H1 (cell line): ENCODE data around the gene KRABD2.

Experiments
- CHD1 ChIP-seq: IDR thresholded peaks from 2 replicates; pipeline ENCODE4 v1.6.1; 2012; ENCODE audit warnings: low read depth, low read length, improper control_type of control experiment
- EZH2 ChIP-seq: fragments of 200-600 bp; sonication (generic); IDR thresholded peaks from 2 replicates; pipeline ENCODE4 v1.7.1; 2012; ENCODE audit warnings: low read depth, mild to moderate bottlenecking, moderate library complexity, low read length, inconsistent platforms; ENCODE audit not compliant: severe bottlenecking
- KDM1A ChIP-seq: fragments of 200-600, 300-600 bp; sonication (generic); IDR thresholded peaks from 2 replicates; pipeline ENCODE4 v1.7.1; 2016; ENCODE audit warnings: mild to moderate bottlenecking, low read length, borderline replicate concordance
- MAFK ChIP-seq: IDR thresholded peaks from 2 replicates; pipeline ENCODE4 v1.6.1; 2012; ENCODE audit warnings: low read depth, mild to moderate bottlenecking, improper control_type of control experiment, low read length
- POLR2A ChIP-seq, 2 experiments: IDR thresholded peaks; 1 replicate in 1 of 2; 2 replicates in 1 of 2; pipeline ENCODE4 v1.6.1; 2011; ENCODE audit warnings: low read depth in 2 of 2, low read length in 2 of 2, mild to moderate bottlenecking in 2 of 2; ENCODE audit errors: control extremely low read depth in 1 of 2
- RAD21 ChIP-seq, 2 experiments: IDR thresholded peaks in 1 of 2; conservative IDR thresholded peaks in 1 of 2; 2 replicates each; pipeline ENCODE4 v1.6.1; 2011; ENCODE audit warnings: low read depth in 2 of 2, low read length in 2 of 2, improper control_type of control experiment in 1 of 2, inconsistent platforms in 1 of 2, mild to moderate bottlenecking in 1 of 2, moderate library complexity in 1 of 2
- RBBP5 ChIP-seq: IDR thresholded peaks from 2 replicates; pipeline ENCODE4 v1.7.1; 2012; ENCODE audit warnings: low read depth, mild to moderate bottlenecking, inconsistent platforms, low read length, moderate library complexity, borderline replicate concordance
- RFX5 ChIP-seq: IDR thresholded peaks from 2 replicates; pipeline ENCODE4 v1.6.1; 2011; ENCODE audit warnings: low read depth, low read length, improper control_type of control experiment, borderline replicate concordance
- SIN3A ChIP-seq, 2 experiments: IDR thresholded peaks in 1 of 2; conservative IDR thresholded peaks in 1 of 2; 2 replicates each; pipeline ENCODE4 v1.6.1; 2011 to 2012; ENCODE audit warnings: low read length in 2 of 2, improper control_type of control experiment in 1 of 2, low read depth in 1 of 2, mild to moderate bottlenecking in 1 of 2
- SIRT6 ChIP-seq: IDR thresholded peaks from one replicate; pipeline ENCODE4 v1.7.1; 2012; ENCODE audit warnings: low read length, inconsistent platforms
- SUZ12 ChIP-seq: fragments of 200-600 bp; sonication (generic); IDR thresholded peaks from 2 replicates; pipeline ENCODE4 v1.6.1; 2012; ENCODE audit warnings: mild to moderate bottlenecking, inconsistent platforms, low read length, moderate library complexity, mixed read lengths
- TAF1 ChIP-seq: IDR thresholded peaks from 2 replicates; pipeline ENCODE4 v1.6.1; 2011; ENCODE audit warnings: mild to moderate bottlenecking, low read depth, low read length
- TCF12 ChIP-seq: IDR thresholded peaks from 2 replicates; pipeline ENCODE4 v1.6.1; 2011; ENCODE audit warnings: low read depth, mild to moderate bottlenecking, low read length
- TF ChIP-seq, protein P1 (sequence below), 3 experiments: IDR thresholded peaks; 1 replicate in 2 of 3; 2 replicates in 1 of 3; pipeline versions ENCODE4 v1.5.1 to v1.6.1; 2011; ENCODE audit warnings: low read length in 3 of 3, mild to moderate bottlenecking in 3 of 3, inconsistent platforms in 2 of 3, low read depth in 1 of 3, moderate library complexity in 1 of 3; ENCODE audit not compliant: insufficient read depth in 1 of 3; ENCODE audit errors: control extremely low read depth in 1 of 3

DNA sequence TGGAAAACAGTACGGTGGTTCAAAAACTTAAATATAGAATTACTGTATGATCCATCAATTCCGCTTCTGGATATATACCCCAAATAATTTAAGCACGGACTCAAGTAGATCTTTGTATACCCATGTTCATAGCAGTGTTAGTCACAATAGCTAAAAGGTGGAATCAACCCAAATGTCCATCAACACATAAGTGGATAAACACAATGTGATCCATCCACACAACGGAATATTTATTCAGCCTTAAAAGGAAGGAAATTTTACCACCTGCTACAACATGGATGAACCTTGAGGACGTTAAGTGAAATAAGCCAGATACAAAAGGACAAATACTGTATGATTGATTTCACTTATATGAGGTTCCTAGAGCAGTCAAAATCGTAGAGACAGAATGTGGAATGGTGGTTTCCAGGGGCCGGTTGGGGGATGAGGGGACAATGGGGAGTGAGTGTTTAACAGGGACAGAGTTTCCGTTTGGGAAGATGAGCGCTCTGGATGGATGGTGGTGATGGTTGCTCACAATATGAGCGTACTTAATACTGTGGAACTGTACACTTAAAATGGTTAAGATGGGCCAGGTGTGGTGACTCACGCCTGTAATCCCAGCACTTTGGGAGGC, 26.5 kb upstream of the KRABD2 start:
- TF ChIP-seq MAFK (no peak), EZH2 (no peak), KDM1A (no peak), CHD1 (no peak), POLR2A (IDR thresholded peaks at IDR 0.05; ENCODE audit: control extremely low read depth in 1 of 2, low read depth in 2 of 2, low read length in 2 of 2) (no peak), RFX5 (no peak), TCF12 (no peak), SIRT6 (no peak), SUZ12 (no peak), SIN3A (conservative IDR thresholded peaks at IDR 0.05 in 1 of 2, IDR thresholded peaks at IDR 0.05 in 1 of 2; ENCODE audit: low read depth in 1 of 2, low read length in 2 of 2) (no peak), RAD21 (IDR thresholded peaks at IDR 0.05 in 1 of 2, conservative IDR thresholded peaks at IDR 0.05 in 1 of 2; ENCODE audit: low read depth in 2 of 2, low read length in 2 of 2) (no peak), RBBP5 (no peak), TAF1 (no peak)
- TF ChIP-seq, protein P1, sequence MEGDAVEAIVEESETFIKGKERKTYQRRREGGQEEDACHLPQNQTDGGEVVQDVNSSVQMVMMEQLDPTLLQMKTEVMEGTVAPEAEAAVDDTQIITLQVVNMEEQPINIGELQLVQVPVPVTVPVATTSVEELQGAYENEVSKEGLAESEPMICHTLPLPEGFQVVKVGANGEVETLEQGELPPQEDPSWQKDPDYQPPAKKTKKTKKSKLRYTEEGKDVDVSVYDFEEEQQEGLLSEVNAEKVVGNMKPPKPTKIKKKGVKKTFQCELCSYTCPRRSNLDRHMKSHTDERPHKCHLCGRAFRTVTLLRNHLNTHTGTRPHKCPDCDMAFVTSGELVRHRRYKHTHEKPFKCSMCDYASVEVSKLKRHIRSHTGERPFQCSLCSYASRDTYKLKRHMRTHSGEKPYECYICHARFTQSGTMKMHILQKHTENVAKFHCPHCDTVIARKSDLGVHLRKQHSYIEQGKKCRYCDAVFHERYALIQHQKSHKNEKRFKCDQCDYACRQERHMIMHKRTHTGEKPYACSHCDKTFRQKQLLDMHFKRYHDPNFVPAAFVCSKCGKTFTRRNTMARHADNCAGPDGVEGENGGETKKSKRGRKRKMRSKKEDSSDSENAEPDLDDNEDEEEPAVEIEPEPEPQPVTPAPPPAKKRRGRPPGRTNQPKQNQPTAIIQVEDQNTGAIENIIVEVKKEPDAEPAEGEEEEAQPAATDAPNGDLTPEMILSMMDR (IDR thresholded peaks at IDR 0.05; ENCODE audit: control extremely low read depth in 1 of 3, insufficient read depth in 1 of 3, low read depth in 1 of 3, low read length in 3 of 3): no peak
